ENCODE data around the gene TMEM44. TPM values are rescaled to one million over a fixed set of nuclear protein-coding genes. Genes with fewer than 3 reads are reported as not detected.

The TMEM44 gene
- total RNA-seq, 3 donors from 2014 or later (not counting 1 experiment from before 2014, with no cell fraction given): 2.1 to 3.0 (median 2.8) TPM

DNA sequence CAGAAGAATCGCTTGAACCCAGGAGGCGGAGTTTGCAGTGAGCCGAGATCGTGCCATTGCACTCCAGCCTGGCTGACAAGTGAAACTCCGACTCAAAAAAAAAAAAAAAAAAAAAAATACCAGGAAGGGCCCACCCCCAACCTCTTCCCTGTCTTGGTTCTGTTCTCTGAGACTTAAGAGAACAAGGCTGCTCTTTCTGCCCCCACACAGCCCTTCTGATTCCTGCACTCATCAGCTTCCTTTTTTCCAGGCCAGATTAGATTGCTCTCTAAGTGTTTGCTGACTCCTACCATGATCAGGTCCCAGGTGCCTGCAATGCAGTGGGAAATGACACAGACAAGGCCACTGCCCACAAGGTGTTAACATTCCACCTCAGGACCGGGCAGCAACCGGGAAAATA lies 13.0 kb downstream of the TMEM44 start:
- H3K27me3 Mint-ChIP-seq (ENCODE audit: low read depth in 2 of 2): no peaks in the 10 kb centered on the region
- no peak for DNase-seq
- H3K9me3 Mint-ChIP-seq: no peaks in the 10 kb centered on the region
- over 99% methylated on average over 7 of the region's 7 CpGs for WGBS (ENCODE audit: insufficient coverage)
- Histone ChIP-seq H3K4me3 (ENCODE audit: low read length) (no peak overlapping the region), H3K27ac (ENCODE audit: low read length) (no peak overlapping the region), H3K9me3 (ENCODE audit: control insufficient read depth, insufficient read depth, low read length) (no peaks in the 10 kb centered on the region), H3K4me1 (ENCODE audit: control insufficient read depth, insufficient read depth, low read length) (no peaks in the 10 kb centered on the region), H3K27me3 (ENCODE audit: control insufficient read depth, insufficient read depth, low read length) (no peaks in the 10 kb centered on the region), H3K36me3 (ENCODE audit: control insufficient read depth, insufficient read depth, low read length) (no peaks in the 10 kb centered on the region)
- intact Hi-C loops (cut with micrococcal nuclease): no loop called here
- H3K27ac Mint-ChIP-seq: no peak overlapping the region
- ATAC-seq: no peak
- H3K4me3 Mint-ChIP-seq: no peak overlapping the region
- H3K36me3 Mint-ChIP-seq: no peaks in the 10 kb centered on the region
- no peaks in the 10 kb centered on the region for H3K4me1 Mint-ChIP-seq
- TF ChIP-seq, protein P1, sequence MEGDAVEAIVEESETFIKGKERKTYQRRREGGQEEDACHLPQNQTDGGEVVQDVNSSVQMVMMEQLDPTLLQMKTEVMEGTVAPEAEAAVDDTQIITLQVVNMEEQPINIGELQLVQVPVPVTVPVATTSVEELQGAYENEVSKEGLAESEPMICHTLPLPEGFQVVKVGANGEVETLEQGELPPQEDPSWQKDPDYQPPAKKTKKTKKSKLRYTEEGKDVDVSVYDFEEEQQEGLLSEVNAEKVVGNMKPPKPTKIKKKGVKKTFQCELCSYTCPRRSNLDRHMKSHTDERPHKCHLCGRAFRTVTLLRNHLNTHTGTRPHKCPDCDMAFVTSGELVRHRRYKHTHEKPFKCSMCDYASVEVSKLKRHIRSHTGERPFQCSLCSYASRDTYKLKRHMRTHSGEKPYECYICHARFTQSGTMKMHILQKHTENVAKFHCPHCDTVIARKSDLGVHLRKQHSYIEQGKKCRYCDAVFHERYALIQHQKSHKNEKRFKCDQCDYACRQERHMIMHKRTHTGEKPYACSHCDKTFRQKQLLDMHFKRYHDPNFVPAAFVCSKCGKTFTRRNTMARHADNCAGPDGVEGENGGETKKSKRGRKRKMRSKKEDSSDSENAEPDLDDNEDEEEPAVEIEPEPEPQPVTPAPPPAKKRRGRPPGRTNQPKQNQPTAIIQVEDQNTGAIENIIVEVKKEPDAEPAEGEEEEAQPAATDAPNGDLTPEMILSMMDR (IDR thresholded peaks at IDR 0.05): no peak

- Mint-ChIP-seq H3K27ac (no peak overlapping the region), H3K4me1 (no peaks in the 10 kb centered on the region), H3K4me3 (no peak overlapping the region), H3K36me3 (no peaks in the 10 kb centered on the region), H3K9me3 (no peaks in the 10 kb centered on the region), H3K27me3 (ENCODE audit: low read depth in 2 of 2) (no peaks in the 10 kb centered on the region)
- H3K9me3 ChIP-seq (ENCODE audit: control insufficient read depth, insufficient read depth, low read length): no peaks in the 10 kb centered on the region
- no peak overlapping the region for H3K27ac ChIP-seq (ENCODE audit: low read length)
- no peaks in the 10 kb centered on the region for H3K4me1 ChIP-seq (ENCODE audit: control insufficient read depth, insufficient read depth, low read length)
- WGBS (ENCODE audit: insufficient coverage): 97% methylated on average over 9 of the region's 9 CpGs
- no peak overlapping the region for H3K4me3 ChIP-seq (ENCODE audit: low read length)
- no peak for DNase-seq
- no peaks in the 10 kb centered on the region for H3K36me3 ChIP-seq (ENCODE audit: control insufficient read depth, insufficient read depth, low read length)
- no peaks in the 10 kb centered on the region for H3K27me3 ChIP-seq (ENCODE audit: control insufficient read depth, insufficient read depth, low read length)
- TF ChIP-seq, protein P1 (IDR thresholded peaks at IDR 0.05): no peak
- intact Hi-C loops (cut with micrococcal nuclease): no loop called here
- ATAC-seq: no peak
Observed at GRCh38 chr3:194619741-194620140, 13.5 kb downstream of the TMEM44 start.

GRCh38 chr3:194618858-194619608 lies 14.2 kb downstream of the TMEM44 start:
- Histone ChIP-seq H3K36me3 (ENCODE audit: control insufficient read depth, insufficient read depth, low read length) (no peaks in the 10 kb centered on the region), H3K27ac (ENCODE audit: low read length) (no peak overlapping the region), H3K27me3 (ENCODE audit: control insufficient read depth, insufficient read depth, low read length) (no peaks in the 10 kb centered on the region), H3K4me3 (ENCODE audit: low read length) (no peak overlapping the region), H3K9me3 (ENCODE audit: control insufficient read depth, insufficient read depth, low read length) (no peaks in the 10 kb centered on the region), H3K4me1 (ENCODE audit: control insufficient read depth, insufficient read depth, low read length) (no peaks in the 10 kb centered on the region)
- DNase-seq (no peak), ATAC-seq (no peak)
- H3K27ac Mint-ChIP-seq: no peak overlapping the region
- H3K27me3 Mint-ChIP-seq (ENCODE audit: low read depth in 2 of 2): no peaks in the 10 kb centered on the region
- WGBS (ENCODE audit: insufficient coverage): 84% methylated on average over 23 of the region's 23 CpGs
- no peaks in the 10 kb centered on the region for H3K9me3 Mint-ChIP-seq
- intact Hi-C loops (cut with micrococcal nuclease): no loop called here
- no peaks in the 10 kb centered on the region for H3K36me3 Mint-ChIP-seq
- no peaks in the 10 kb centered on the region for H3K4me1 Mint-ChIP-seq
- TF ChIP-seq, protein P1 (IDR thresholded peaks at IDR 0.05): no peak
- no peak overlapping the region for H3K4me3 Mint-ChIP-seq

DNA sequence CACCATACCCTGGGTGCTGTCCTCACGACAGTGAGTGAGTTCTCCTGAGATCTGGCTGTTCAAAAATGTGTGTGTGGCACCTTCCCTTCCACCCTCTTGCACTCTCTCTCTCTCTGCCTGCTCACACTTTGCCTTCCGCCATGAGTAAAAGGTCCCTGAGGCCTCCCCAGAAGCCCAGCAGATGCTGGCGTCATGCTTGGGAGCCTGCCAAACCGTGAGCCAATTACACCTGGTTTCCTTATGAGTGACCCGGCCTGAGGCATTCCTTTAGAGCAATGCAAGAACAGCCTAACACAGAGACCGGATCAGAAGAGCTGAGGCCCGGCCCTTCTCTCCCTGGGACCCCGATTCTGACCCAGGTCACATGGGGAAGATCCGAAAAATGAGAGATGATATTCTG lies 15.4 kb downstream of the TMEM44 start:
- H3K27me3 Mint-ChIP-seq (ENCODE audit: low read depth in 2 of 2): no peaks in the 10 kb centered on the region
- 91% methylated on average over 9 of the region's 9 CpGs for WGBS (ENCODE audit: insufficient coverage)
- H3K36me3 ChIP-seq (ENCODE audit: control insufficient read depth, insufficient read depth, low read length): no peaks in the 10 kb centered on the region
- ATAC-seq (no peak), DNase-seq (no peak)
- H3K4me1 ChIP-seq (ENCODE audit: control insufficient read depth, insufficient read depth, low read length): no peaks in the 10 kb centered on the region
- H3K9me3 Mint-ChIP-seq: no peaks in the 10 kb centered on the region
- no peaks in the 10 kb centered on the region for H3K9me3 ChIP-seq (ENCODE audit: control insufficient read depth, insufficient read depth, low read length)
- TF ChIP-seq, protein P1 (IDR thresholded peaks at IDR 0.05): no peak
- no peaks in the 10 kb centered on the region for H3K4me1 Mint-ChIP-seq
- H3K4me3 ChIP-seq (ENCODE audit: low read length): no peak overlapping the region
- H3K4me3 Mint-ChIP-seq: no peak overlapping the region
- no peak overlapping the region for H3K27ac ChIP-seq (ENCODE audit: low read length)
- H3K27ac Mint-ChIP-seq: no peak overlapping the region
- H3K27me3 ChIP-seq (ENCODE audit: control insufficient read depth, insufficient read depth, low read length): no peaks in the 10 kb centered on the region
- intact Hi-C loops (cut with micrococcal nuclease): no loop called here
- no peaks in the 10 kb centered on the region for H3K36me3 Mint-ChIP-seq
